H1 (cell line): ENCODE data around the gene EXOC6. TPM values are rescaled to one million over a fixed set of nuclear protein-coding genes. Genes with fewer than 3 reads are reported as not detected.

ENCODE experiments used
- CHD7 ChIP-seq: fragments of 300-600 bp; sonication (generic); IDR thresholded peaks from 2 replicates; pipeline ENCODE4 v1.7.1; 2012; ENCODE audit warnings: low read length, moderate library complexity, mild to moderate bottlenecking, inconsistent platforms; ENCODE audit not compliant: insufficient replicate concordance
- CREB1 ChIP-seq: IDR thresholded peaks from 2 replicates; pipeline ENCODE4 v1.6.1; 2012; ENCODE audit warnings: inconsistent platforms
- CTBP2 ChIP-seq: IDR thresholded peaks from 2 replicates; pipeline ENCODE4 v1.7.0; 2011; ENCODE audit warnings: borderline replicate concordance, mild to moderate bottlenecking, moderate library complexity, mixed read lengths, low read length; ENCODE audit not compliant: insufficient read depth, insufficient read length
- KDM1A ChIP-seq: fragments of 200-600, 300-600 bp; sonication (generic); IDR thresholded peaks from 2 replicates; pipeline ENCODE4 v1.7.1; 2016; ENCODE audit warnings: mild to moderate bottlenecking, low read length, borderline replicate concordance
- RNF2 ChIP-seq: fragments of 200-900, 300-1000 bp; sonication (generic); IDR thresholded peaks from 2 replicates; pipeline ENCODE4 v1.7.1; 2016; ENCODE audit warnings: borderline replicate concordance, low read depth, mild to moderate bottlenecking, antibody characterized with exemption, low read length; ENCODE audit not compliant: poor library complexity, severe bottlenecking; ENCODE audit errors: missing control alignments
- polyA plus RNA-seq, 7 experiments: library from polyadenylated mRNA; depleted of rRNA in 3 of 7; stranded (reverse) in 5 of 7; unstranded in 2 of 7; fragments of >200 nt in 5 of 7; fragments of 200-250 nt in 2 of 7; gene quantifications; 1 replicate in 5 of 7; 2 replicates in 1 of 7; 4 replicates in 1 of 7; pipeline versions ENCODE4 v1.2.1 to v1.2.3, GENCODE V29; 2011 to 2013; ENCODE audit warnings: missing spikeins in 2 of 7, mixed read lengths in 2 of 7
- total RNA-seq: library from RNA; stranded (reverse); fragmentation: NEBNext Ultra II Directional; extraction: Animal tissue kit (Norgen Biotek cat#: 25700); gene quantifications from 2 replicates; pipeline ENCODE4 v1.2.1, GENCODE V29; 2021
- TF ChIP-seq, protein P1 (sequence below): IDR thresholded peaks from 2 replicates; pipeline ENCODE4 v1.6.1; 2012; ENCODE audit warnings: low read length, inconsistent platforms

Gene EXOC6
- total and polyA plus RNA-seq, 2 of the 8 experiments (the other 6 are each of a cell fraction or from before 2014, with no cell fraction given): 1.7 to 4.5 TPM

GRCh38 chr10:93065675-93066543 lies 217.6 kb downstream of the EXOC6 start (continued):
- TF ChIP-seq CHD7: no peak
- peak; percentile 33; the same call in 1 of the 2 replicates for TF ChIP-seq CREB1
- TF ChIP-seq, protein P1, sequence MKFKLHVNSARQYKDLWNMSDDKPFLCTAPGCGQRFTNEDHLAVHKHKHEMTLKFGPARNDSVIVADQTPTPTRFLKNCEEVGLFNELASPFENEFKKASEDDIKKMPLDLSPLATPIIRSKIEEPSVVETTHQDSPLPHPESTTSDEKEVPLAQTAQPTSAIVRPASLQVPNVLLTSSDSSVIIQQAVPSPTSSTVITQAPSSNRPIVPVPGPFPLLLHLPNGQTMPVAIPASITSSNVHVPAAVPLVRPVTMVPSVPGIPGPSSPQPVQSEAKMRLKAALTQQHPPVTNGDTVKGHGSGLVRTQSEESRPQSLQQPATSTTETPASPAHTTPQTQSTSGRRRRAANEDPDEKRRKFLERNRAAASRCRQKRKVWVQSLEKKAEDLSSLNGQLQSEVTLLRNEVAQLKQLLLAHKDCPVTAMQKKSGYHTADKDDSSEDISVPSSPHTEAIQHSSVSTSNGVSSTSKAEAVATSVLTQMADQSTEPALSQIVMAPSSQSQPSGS: no peak
- peak; percentile 93 for TF ChIP-seq KDM1A
- no peak for TF ChIP-seq CTBP2
- TF ChIP-seq RNF2: peak; percentile 81
